Sciatic nerve (tissue), 2 donors: ENCODE data around the gene RPAP3. TPM values are rescaled to one million over a fixed set of nuclear protein-coding genes. Genes with fewer than 3 reads are reported as not detected.
"Not testable (repeated sequence)": the region's sequence is repeated elsewhere in the genome, so short reads cannot be mapped to it uniquely, and the experiment has no call there.

Experiments
- ATAC-seq: fragments of 200-7000 bp; cut with Tn5 transposase; one replicate; pipeline ENCODE4 v1.9.1; 2020; ENCODE audit warnings: mild to moderate bottlenecking, moderate library complexity
- DNase-seq: peaks from one replicate; pipeline ENCODE4 v3.0.0-alpha.2; 2020; ENCODE audit warnings: low spot score
- intact Hi-C: fragments of 100-400 bp; cut with DNase I; formaldehyde crosslinking; loops from one replicate; pipeline ENCODE4 v1.14.2; 2022
- total RNA-seq: library from RNA; stranded (reverse); fragmentation: NEBNext Ultra II Directional; extraction: Animal tissue kit (Norgen Biotek cat#: 25700); gene quantifications from one replicate; pipeline ENCODE4 v1.2.1, GENCODE V29; 2021
- donor health status: DM: no; HTN: no; CAD: no.
- donor health status: DM: no; HTN: no; CAD: no.

The RPAP3 gene
- total RNA-seq, 1 donor from 2014 or later: 25.8 TPM

- ATAC-seq, DNase-seq, intact Hi-C loops: not testable (repeated sequence)
Observed at GRCh38 chr12:47635770-47636169, 70.1 kb downstream of the RPAP3 start.

DNA sequence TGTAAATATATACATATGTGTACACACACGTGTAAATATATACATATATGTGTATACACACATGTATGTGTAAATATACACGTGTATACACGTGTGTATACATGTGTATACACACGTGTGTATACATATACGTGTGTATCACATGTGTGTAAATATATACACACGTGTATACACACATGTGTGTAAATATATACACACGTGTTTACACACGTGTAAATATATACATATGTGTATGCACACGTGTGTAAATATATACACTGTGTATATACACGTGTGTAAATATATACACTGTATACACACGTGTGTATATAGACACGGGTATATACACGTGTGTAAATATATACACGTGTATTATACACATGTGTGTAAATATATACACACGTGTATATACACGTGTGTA, 71.7 kb downstream of the RPAP3 start:
- no peak for ATAC-seq
- DNase-seq: no peak
- intact Hi-C loops: no loop called here

DNA sequence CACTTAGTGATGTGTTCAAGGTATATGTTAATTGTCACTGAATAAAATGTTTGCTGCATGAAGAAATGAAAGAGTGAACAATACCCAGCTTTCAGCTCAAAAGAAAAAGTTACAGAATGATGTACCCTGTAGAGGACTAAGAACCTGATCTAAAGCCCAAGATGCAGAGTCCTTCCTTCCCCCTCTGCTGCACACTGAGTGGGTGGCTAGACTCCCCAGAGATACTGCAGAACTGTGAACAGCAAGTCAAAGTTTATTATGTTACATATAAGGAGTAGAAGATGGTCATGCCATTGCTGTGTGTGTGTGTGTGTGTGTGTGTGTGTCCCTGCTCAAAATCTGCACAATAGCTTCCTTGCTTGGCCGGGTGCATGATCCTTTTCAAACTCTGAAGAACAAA, 83.9 kb downstream of the RPAP3 start:
- no peak for ATAC-seq
- no peak for DNase-seq
- intact Hi-C loops: no loop called here

- DNase-seq (no peak), ATAC-seq (no peak)
- intact Hi-C loops: no loop called here
Observed at GRCh38 chr12:47617476-47617875, 88.4 kb downstream of the RPAP3 start.

GRCh38 chr12:47616440-47616839, 89.4 kb downstream of the RPAP3 start:
- DNase-seq (no peak), ATAC-seq (no peak)
- intact Hi-C loops: no loop called here

GRCh38 chr12:47615711-47616110, 90.1 kb downstream of the RPAP3 start:
- ATAC-seq (no peak), DNase-seq (no peak)
- intact Hi-C loops: no loop called here

- intact Hi-C loops: no loop called here
- ATAC-seq (no peak), DNase-seq (no peak)
Observed at GRCh38 chr12:47614521-47614920, 91.3 kb downstream of the RPAP3 start.

- no peak for DNase-seq
- intact Hi-C loops: no loop called here
- no peak for ATAC-seq
Observed at GRCh38 chr12:47612953-47613352, 92.9 kb downstream of the RPAP3 start.

DNA sequence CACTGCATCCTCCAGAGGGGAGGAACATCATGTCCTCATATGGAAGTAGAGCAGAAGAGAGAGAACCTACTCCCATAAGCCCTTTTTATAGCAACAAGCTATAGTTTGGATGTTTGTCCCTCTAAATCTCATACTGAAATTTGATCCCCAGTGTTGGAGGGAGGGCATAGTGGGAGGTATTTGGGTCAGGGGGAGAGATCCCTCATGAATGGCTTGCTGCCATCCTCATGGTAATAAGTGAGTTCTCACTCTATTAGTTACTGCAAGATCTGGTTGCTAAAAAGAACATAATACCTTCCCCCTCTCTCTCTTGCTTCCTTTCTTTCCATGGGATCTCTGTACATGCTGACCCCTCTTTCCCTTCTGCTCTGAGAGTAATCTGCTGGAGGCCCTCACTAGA, 93.9 kb downstream of the RPAP3 start:
- ATAC-seq (no peak), DNase-seq (no peak)
- intact Hi-C loops: no loop called here

Other genes with a start within 250 kb of the RPAP3 start
- gene ENDOU, start 19.5 kb upstream of the RPAP3 start, total RNA-seq: 0.40 TPM
- gene RAPGEF3, start 52.9 kb upstream of the RPAP3 start, total RNA-seq: 73.4 TPM
- 47.9 TPM for gene SLC48A1, start 67.2 kb upstream of the RPAP3 start, total RNA-seq
- 152 TPM for gene HDAC7, start 113.9 kb upstream of the RPAP3 start, total RNA-seq
- gene VDR, start 199.0 kb upstream of the RPAP3 start, total RNA-seq: 1.9 TPM